Endothelial cell of umbilical vein (primary cell): ENCODE measurements around the gene CCSER2.

Experiments used
- EZH2 ChIP-seq: IDR thresholded peaks from 2 replicates; pipeline ENCODE4 v1.6.1; 2012; ENCODE audit warnings: borderline replicate concordance, low read depth, mild to moderate bottlenecking, moderate library complexity, low read length, inconsistent platforms; ENCODE audit not compliant: severe bottlenecking
- TF ChIP-seq, protein P1 (sequence below), 2 donors: IDR thresholded peaks; 1 replicate in 1 of 2; 2 replicates in 1 of 2; pipeline ENCODE4 v1.5.1; 2011; ENCODE audit warnings: low read length in 2 of 2, mild to moderate bottlenecking in 2 of 2, moderate library complexity in 2 of 2, control low read depth in 1 of 2, inconsistent platforms in 1 of 2, low read depth in 1 of 2; ENCODE audit not compliant: insufficient read depth in 1 of 2; ENCODE audit errors: extremely low read depth in 1 of 2

DNA sequence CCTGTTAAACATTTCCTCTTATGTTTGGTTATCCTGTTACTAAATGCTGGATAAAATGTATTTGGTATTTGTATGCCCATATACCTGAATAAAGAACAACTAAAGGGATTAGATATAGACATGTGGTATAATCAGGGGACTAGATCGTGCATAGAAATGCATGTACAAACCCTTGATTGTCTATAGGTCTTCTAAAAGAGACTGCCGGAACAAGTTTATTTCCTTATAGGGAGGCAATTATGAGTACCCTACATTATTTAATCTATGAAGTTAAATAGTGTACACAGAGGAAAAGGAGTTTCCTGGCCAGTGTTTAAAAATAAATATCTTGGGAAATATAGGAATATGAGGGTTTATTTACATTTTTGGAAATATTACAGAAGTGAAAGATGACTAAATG is 44.6 kb downstream of the CCSER2 start:
- TF ChIP-seq, protein P1, sequence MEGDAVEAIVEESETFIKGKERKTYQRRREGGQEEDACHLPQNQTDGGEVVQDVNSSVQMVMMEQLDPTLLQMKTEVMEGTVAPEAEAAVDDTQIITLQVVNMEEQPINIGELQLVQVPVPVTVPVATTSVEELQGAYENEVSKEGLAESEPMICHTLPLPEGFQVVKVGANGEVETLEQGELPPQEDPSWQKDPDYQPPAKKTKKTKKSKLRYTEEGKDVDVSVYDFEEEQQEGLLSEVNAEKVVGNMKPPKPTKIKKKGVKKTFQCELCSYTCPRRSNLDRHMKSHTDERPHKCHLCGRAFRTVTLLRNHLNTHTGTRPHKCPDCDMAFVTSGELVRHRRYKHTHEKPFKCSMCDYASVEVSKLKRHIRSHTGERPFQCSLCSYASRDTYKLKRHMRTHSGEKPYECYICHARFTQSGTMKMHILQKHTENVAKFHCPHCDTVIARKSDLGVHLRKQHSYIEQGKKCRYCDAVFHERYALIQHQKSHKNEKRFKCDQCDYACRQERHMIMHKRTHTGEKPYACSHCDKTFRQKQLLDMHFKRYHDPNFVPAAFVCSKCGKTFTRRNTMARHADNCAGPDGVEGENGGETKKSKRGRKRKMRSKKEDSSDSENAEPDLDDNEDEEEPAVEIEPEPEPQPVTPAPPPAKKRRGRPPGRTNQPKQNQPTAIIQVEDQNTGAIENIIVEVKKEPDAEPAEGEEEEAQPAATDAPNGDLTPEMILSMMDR (IDR thresholded peaks at IDR 0.05; ENCODE audit: extremely low read depth in 1 of 2, insufficient read depth in 1 of 2, low read depth in 1 of 2, low read length in 2 of 2) = no peak
- no peak for TF ChIP-seq EZH2
